AG09309 (cell line): ENCODE data around the gene COASY.

Source experiments
- DNase-seq: peaks from one replicate; pipeline ENCODE4 v3.0.0-alpha.2; 2010; ENCODE audit warnings: low read depth
- H3K4me3 ChIP-seq: 2 replicates; pipeline ENCODE4 v1.5.1; 2011; ENCODE audit warnings: mild to moderate bottlenecking, low read depth, low read length, moderate library complexity; ENCODE audit not compliant: control insufficient read depth
- CTCF ChIP-seq: IDR thresholded peaks from 2 replicates; pipeline ENCODE4 v1.5.1; 2011; ENCODE audit warnings: mild to moderate bottlenecking, low read depth, low read length, inconsistent platforms; ENCODE audit not compliant: insufficient read depth, control insufficient read depth; ENCODE audit errors: missing control alignments

The COASY gene

GRCh38 chr17:42521666-42522262 lies 40.2 kb upstream of the COASY start:
- DNase-seq: no peak
- no peak overlapping the region for H3K4me3 ChIP-seq
- TF ChIP-seq CTCF: no peak

- no peak overlapping the region for H3K4me3 ChIP-seq
- TF ChIP-seq CTCF: no peak
- DNase-seq: no peak
These were observed 39.6 kb upstream of the COASY start for GRCh38 chr17:42522263-42522790.

GRCh38 chr17:42522798-42523278 lies 39.1 kb upstream of the COASY start:
- H3K4me3 ChIP-seq: no peak overlapping the region
- DNase-seq: no peak
- no peak for TF ChIP-seq CTCF

- H3K4me3 ChIP-seq: no peak overlapping the region
- TF ChIP-seq CTCF: no peak
- no peak for DNase-seq
These were observed 36.7 kb upstream of the COASY start for GRCh38 chr17:42525221-42525620.

- no peak for DNase-seq
- no peak overlapping the region for H3K4me3 ChIP-seq
- TF ChIP-seq CTCF: no peak
These were observed 35.9 kb upstream of the COASY start for GRCh38 chr17:42526031-42526444.

- TF ChIP-seq CTCF: no peak
- no peak overlapping the region for H3K4me3 ChIP-seq
- DNase-seq: no peak
These were observed 34.0 kb upstream of the COASY start for GRCh38 chr17:42527932-42528331.

- TF ChIP-seq CTCF: no peak
- H3K4me3 ChIP-seq: no peak overlapping the region
- DNase-seq: no peak
These were observed 32.9 kb upstream of the COASY start for GRCh38 chr17:42529061-42529460.
